Heart right ventricle (tissue), 16 donors: Measurements from ENCODE around the gene DAB1. TPM values are rescaled to one million over a fixed set of nuclear protein-coding genes. Genes with fewer than 3 reads are reported as not detected.

Source experiments
- ATAC-seq, 8 donors: fragments of 200-7000 bp; cut with Tn5 transposase; one replicate each; pipeline ENCODE4 v1.9.1; 2020; ENCODE audit warnings: mild to moderate bottlenecking in 8 of 8, moderate library complexity in 8 of 8, moderate number of reproducible peaks in 1 of 8
- DNase-seq, 2 donors: peaks; one replicate each; pipeline ENCODE4 v3.0.0-alpha.2; 2020
- H3K27ac ChIP-seq, 10 donors: fragments of 200-600 bp; sonication (generic) in 2 of 10; one replicate each; pipeline versions ENCODE4 v1.5.0 to v1.8.0; 2020 to 2022; ENCODE audit warnings: mild to moderate bottlenecking in 3 of 10
- H3K27me3 ChIP-seq, 7 donors: fragments of 200-600 bp; one replicate each; pipeline ENCODE4 v1.8.0; 2021 to 2022; ENCODE audit warnings: mild to moderate bottlenecking in 2 of 7
- H3K36me3 ChIP-seq, 9 donors: fragments of 200-600 bp; sonication (generic) in 1 of 9; one replicate each; pipeline versions ENCODE4 v1.5.0 to v1.8.0; 2020 to 2022; ENCODE audit warnings: mild to moderate bottlenecking in 2 of 9
- H3K4me1 ChIP-seq, 9 donors: fragments of 200-600 bp; sonication (generic) in 1 of 9; one replicate each; pipeline versions ENCODE4 v1.5.0 to v1.8.0; 2020 to 2022; ENCODE audit warnings: mild to moderate bottlenecking in 4 of 9
- H3K4me3 ChIP-seq, 10 donors: fragments of 200-600 bp; sonication (generic) in 2 of 10; one replicate each; pipeline versions ENCODE4 v1.5.0 to v1.8.0; 2020 to 2022; ENCODE audit warnings: mild to moderate bottlenecking in 7 of 10, moderate library complexity in 2 of 10
- H3K9me3 ChIP-seq, 11 donors: fragments of 200-600 bp in 10 of 11; sonication (generic) in 2 of 11; one replicate each; pipeline versions ENCODE4 v1.5.0 to v1.8.0; 2013 to 2022; ENCODE audit warnings: mild to moderate bottlenecking in 2 of 11, control low read depth in 1 of 11, moderate library complexity in 1 of 11
- WGBS, 2 donors: extraction: QIAGEN DNeasy Blood & Tissue Kit; methylation state at CpG; one replicate each; pipeline ENCODE4 v1.1.7; 2013; ENCODE audit warnings: inconsistent platforms in 1 of 2; 5-methylcytosine and 5-hydroxymethylcytosine counted together
- intact Hi-C, 10 donors: fragments of 100-400 bp; cut with DNase I; formaldehyde crosslinking; loops; one replicate each; pipeline versions ENCODE4 v1.11.1 to v1.14.2; 2022
- polyA plus RNA-seq, 2 donors: library from polyadenylated mRNA; stranded (reverse); fragments of 200-250 nt; gene quantifications; one replicate each; pipeline ENCODE4 v1.2.3, GENCODE V29; 2013
- total RNA-seq, 10 donors: library from RNA; stranded (reverse); fragmentation: NEBNext Ultra II Directional in 3 of 10; extraction: Animal tissue kit (Norgen Biotek cat#: 25700) in 3 of 10; gene quantifications; one replicate each; pipeline versions ENCODE4 v1.2.1 to v1.2.4, GENCODE V29; 2021 to 2023
- TF ChIP-seq, protein P1 (sequence below), 9 donors: fragments of 200-600 bp; sonication (generic) in 2 of 9; IDR thresholded peaks; one replicate each; pipeline versions ENCODE4 v1.5.0 to v1.8.0; 2021 to 2022; ENCODE audit warnings: antibody characterized with exemption in 9 of 9, mild to moderate bottlenecking in 5 of 9, moderate library complexity in 1 of 9
- donor health status: Arrhythmogenic right ventricular cardiomyopathy.
- donor health status: ischemic (EF 13 %, LVEDD 7.1; RV severe dilation, severe dysfunction).
- donor health status: healthy with polysubstance abuse.
- donor health status: DM: no; HTN: yes; CAD: no.
- donor health status: DM: no; HTN: no; CAD: no.
- donor health status: ischemic (EF 25% LVEDD 6.9; RV normal size, moderate dysfunction).
- donor health status: ischemic (EF 25% LVEDD 5.7; RV mildly dilated, moderate dysfunction).
- donor health status: healthy.
- donor health status: DM: yes; HTN: yes; CAD: no.
- donor health status: Ischemic cardiomyopathy.
- donor health status: ischemic (EF 35%, LVEDD 5.7; RV mildly dilated, moderate dysfunction).
- donor health status: nonischemic (EF 11% LVEDD 7.7; RV severe dilation, severe dysfunction).
- donor health status: DM: yes; HTN: yes; CAD: no.
- donor health status: PGD.
- donor health status: ischemic (EF 29% LVEDD 5.4; RV normal size, mild dysfunction).
- donor health status: nonischemic (EF 23%, LVEDD 6.1; RV moderate dilation, normal function).

Gene DAB1
- total and polyA plus RNA-seq, 12 donors = 0.16 to 25.5 (median 8.1) TPM

DNA sequence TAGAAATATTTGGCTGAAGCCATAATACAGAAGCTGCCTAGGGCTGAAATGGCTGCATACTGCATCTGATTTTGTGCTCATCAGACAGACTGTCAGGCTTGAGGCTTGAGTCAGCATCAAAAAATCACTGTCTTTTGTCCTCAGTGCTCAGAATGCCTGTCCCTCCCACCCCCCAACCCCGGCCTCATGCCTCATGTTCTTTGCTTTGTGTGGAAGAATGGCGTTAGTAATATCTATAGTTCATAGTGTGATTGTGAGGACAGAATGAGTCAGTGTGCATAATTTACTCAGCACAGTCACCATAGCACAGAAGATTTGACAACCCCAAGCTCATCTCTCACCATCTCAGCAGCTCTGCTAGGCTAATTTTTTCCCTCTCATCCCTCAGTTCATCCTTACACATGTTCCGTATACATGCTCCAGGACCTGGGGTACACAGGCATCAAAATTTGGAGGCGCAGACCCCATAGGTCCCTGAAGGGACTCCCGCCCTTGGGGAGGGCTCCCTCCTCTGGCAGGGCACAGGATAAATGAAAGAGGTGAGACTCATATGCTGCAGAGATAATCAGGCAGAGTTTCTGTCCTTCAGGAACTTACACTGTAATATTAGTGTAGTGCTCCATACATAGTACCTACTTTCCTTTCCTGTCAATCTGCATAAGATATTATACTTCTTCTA lies 299.0 kb downstream of the DAB1 start:
- ATAC-seq (peak in 1 of 8 donors; percentile 48), DNase-seq (no peak)
- Histone ChIP-seq H3K4me1 (peaks cover 0 to 8% (median 0%) of the 10 kb centered on the region in 9 donors), H3K36me3 (no peaks in the 10 kb centered on the region), H3K27me3 (no peaks in the 10 kb centered on the region), H3K4me3 (no peak overlapping the region), H3K27ac (no peak overlapping the region), H3K9me3 (no peaks in the 10 kb centered on the region)
- TF ChIP-seq, protein P1, sequence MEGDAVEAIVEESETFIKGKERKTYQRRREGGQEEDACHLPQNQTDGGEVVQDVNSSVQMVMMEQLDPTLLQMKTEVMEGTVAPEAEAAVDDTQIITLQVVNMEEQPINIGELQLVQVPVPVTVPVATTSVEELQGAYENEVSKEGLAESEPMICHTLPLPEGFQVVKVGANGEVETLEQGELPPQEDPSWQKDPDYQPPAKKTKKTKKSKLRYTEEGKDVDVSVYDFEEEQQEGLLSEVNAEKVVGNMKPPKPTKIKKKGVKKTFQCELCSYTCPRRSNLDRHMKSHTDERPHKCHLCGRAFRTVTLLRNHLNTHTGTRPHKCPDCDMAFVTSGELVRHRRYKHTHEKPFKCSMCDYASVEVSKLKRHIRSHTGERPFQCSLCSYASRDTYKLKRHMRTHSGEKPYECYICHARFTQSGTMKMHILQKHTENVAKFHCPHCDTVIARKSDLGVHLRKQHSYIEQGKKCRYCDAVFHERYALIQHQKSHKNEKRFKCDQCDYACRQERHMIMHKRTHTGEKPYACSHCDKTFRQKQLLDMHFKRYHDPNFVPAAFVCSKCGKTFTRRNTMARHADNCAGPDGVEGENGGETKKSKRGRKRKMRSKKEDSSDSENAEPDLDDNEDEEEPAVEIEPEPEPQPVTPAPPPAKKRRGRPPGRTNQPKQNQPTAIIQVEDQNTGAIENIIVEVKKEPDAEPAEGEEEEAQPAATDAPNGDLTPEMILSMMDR (IDR thresholded peaks at IDR 0.05) = peak in 4 of 9 donors; percentile 8 to 33 (median 20)
- intact Hi-C loops = no loop called here
- 82 to 83% methylated on average over 5 of the region's 5 CpGs for WGBS, 2 donors

DNA sequence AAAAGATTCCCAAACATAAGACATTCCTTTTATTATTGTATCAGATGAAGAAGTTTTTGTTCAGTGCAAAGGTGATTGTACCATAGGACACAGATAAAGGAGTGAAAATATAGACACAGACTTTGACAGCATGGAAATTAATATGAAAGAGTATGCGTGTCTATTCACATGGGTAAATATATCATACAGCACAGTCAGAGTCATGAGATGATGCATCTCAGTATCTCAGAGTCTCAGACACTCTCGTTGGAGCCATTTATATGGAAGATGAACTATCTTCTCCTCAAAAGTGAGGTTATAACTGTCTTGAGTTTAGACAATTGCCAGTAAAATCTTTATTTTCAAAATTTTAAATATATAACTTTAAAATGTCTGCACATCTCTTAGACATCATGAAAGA lies 299.7 kb downstream of the DAB1 start:
- no peaks in the 10 kb centered on the region for H3K9me3 ChIP-seq
- no peaks in the 10 kb centered on the region for H3K27me3 ChIP-seq
- no peak overlapping the region for H3K27ac ChIP-seq
- H3K4me1 ChIP-seq = peaks cover 0 to 8% (median 0%) of the 10 kb centered on the region in 9 donors
- TF ChIP-seq, protein P1 (IDR thresholded peaks at IDR 0.05) = no peak
- intact Hi-C loops = no loop called here
- no peak for ATAC-seq
- no peaks in the 10 kb centered on the region for H3K36me3 ChIP-seq
- H3K4me3 ChIP-seq = no peak overlapping the region
- 85 to 88% methylated on average over 2 of the region's 2 CpGs for WGBS, 2 donors
- no peak for DNase-seq

DNA sequence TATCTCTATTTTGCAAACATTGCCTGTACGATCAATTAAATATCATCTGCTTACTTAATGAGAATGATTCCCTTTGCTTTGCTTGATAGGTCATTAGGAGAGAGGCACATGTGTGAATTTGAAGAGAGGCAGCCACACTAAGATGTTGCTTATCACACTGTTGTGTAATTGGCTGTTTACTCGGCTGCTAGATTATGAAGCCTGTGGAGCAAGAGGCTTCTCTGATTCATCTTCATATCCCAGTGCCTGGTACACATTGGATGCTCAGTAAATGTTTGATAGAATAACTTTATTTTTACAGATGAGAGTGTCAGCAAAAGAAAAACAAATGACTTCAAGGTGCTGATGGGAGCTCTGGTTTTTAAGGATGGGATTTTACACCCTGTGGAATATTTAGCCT lies 301.8 kb downstream of the DAB1 start:
- no peaks in the 10 kb centered on the region for H3K27me3 ChIP-seq
- TF ChIP-seq, protein P1 (IDR thresholded peaks at IDR 0.05) = no peak
- no peak for DNase-seq
- no peaks in the 10 kb centered on the region for H3K36me3 ChIP-seq
- H3K9me3 ChIP-seq = no peaks in the 10 kb centered on the region
- peaks cover 0 to 10% (median 0%) of the 10 kb centered on the region in 9 donors for H3K4me1 ChIP-seq
- no peak overlapping the region for H3K4me3 ChIP-seq
- ATAC-seq = no peak
- intact Hi-C loops = no loop called here
- 71 to 81% methylated on average over 2 of the region's 2 CpGs for WGBS, 2 donors
- no peak overlapping the region for H3K27ac ChIP-seq

DNA sequence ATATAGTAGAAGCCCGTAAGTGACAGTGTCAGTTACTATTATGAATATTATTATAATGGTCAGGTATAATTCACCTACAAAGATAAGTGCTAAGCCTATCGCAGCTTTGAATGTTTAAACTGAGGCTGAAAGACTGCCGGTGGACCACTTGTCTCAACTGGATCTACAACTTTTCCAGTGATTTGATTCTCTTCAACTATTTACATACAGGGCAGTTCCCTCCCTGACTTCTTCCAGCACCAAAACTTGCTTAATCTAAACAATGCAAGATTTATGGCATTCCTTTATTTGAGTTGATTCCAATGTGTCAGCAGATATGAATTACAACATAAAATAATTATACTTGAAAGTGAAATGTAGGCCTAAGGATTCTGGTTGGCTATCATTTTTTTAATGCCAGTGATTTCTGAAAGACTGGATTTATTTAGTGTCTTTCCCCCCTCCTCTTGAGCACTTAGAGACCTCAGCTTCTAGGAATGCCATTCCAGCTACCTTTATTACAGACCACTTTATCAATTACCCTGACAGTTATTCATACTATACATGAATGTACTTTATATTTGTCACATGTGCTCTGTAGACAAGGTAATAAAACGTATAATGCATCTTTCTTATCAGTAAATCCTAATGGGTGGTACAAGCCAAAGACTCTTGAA lies 304.8 kb downstream of the DAB1 start:
- no peaks in the 10 kb centered on the region for H3K36me3 ChIP-seq
- peaks cover 0 to 24% (median 0%) of the 10 kb centered on the region in 9 donors for H3K4me1 ChIP-seq
- no peak for ATAC-seq
- no peak overlapping the region for H3K4me3 ChIP-seq
- no peak overlapping the region for H3K27ac ChIP-seq
- WGBS, 2 donors = 59 to 72% methylated on average over 4 of the region's 4 CpGs
- intact Hi-C loops = loop anchor here in 1 of 10 donors (10.0 kb wide), 1 partner anchor 64 kb away; no protein-coding TSS in a partner anchor
- TF ChIP-seq, protein P1 (IDR thresholded peaks at IDR 0.05) = no peak
- DNase-seq = no peak
- no peaks in the 10 kb centered on the region for H3K9me3 ChIP-seq
- no peaks in the 10 kb centered on the region for H3K27me3 ChIP-seq
